ENCODE data around the gene CABYR. TPM values are rescaled to one million over a fixed set of nuclear protein-coding genes. Genes with fewer than 3 reads are reported as not detected.

Gene CABYR
- total and polyA plus RNA-seq, 9 donors, result 1.1 to 8.1 (median 2.0) TPM; not detected in 1

DNA sequence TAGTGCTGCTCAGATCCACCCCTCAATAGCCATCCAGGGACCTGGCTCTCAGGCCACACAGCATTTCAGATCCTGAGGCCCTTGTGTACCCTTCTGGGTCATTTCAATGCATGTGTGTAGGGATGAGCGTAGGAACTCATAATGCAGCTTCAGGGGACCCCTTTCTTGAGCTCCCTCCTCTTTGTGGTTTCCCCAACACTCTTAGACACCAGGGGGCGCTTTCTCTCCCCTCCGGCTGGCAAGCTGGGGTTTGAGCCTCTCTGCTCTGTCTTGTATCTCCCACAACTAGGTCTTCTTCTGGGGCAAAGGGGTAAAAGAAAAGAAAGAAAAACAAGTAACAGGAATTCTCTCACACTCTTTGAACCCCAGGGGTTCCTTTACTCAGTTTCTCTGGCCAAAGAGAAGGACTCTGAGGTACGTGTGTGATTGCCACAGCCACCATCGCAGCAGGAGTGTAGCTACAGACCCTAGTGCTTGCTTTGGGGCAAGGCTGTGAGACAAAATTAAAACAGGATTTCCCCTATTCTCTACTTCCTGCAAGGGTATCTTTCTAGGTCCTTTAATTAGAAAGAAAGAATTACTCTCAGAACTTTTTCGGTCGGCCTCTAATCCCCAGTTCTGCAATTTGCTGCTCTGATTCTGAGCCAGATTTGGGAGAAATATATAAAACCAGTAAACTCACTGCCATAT lies 38.0 kb downstream of the CABYR start:
- Histone ChIP-seq H3K9me3 (no peaks in the 10 kb centered on the region), H3K4me3 (no peak overlapping the region), H3K27me3 (no peaks in the 10 kb centered on the region), H3K36me3 (no peaks in the 10 kb centered on the region), H3K27ac (no peak overlapping the region), H3K4me1 (ENCODE audit: insufficient read depth) (no peaks in the 10 kb centered on the region)
- intact Hi-C loops (cut with DNase I), result no loop called here
- WGBS, 3 donors, result 72 to 81% (median 74%) methylated on average over 7 of the region's 7 CpGs
- peak; percentile 19 to 65 (median 52) for DNase-seq
- TF ChIP-seq, protein P1, sequence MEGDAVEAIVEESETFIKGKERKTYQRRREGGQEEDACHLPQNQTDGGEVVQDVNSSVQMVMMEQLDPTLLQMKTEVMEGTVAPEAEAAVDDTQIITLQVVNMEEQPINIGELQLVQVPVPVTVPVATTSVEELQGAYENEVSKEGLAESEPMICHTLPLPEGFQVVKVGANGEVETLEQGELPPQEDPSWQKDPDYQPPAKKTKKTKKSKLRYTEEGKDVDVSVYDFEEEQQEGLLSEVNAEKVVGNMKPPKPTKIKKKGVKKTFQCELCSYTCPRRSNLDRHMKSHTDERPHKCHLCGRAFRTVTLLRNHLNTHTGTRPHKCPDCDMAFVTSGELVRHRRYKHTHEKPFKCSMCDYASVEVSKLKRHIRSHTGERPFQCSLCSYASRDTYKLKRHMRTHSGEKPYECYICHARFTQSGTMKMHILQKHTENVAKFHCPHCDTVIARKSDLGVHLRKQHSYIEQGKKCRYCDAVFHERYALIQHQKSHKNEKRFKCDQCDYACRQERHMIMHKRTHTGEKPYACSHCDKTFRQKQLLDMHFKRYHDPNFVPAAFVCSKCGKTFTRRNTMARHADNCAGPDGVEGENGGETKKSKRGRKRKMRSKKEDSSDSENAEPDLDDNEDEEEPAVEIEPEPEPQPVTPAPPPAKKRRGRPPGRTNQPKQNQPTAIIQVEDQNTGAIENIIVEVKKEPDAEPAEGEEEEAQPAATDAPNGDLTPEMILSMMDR (IDR thresholded peaks at IDR 0.05), result peak in 2 of 3 donors; percentile 23 to 35
- no peak for TF ChIP-seq EP300 (IDR thresholded peaks at IDR 0.05)

GRCh38 chr18:24177499-24178133 lies 38.8 kb downstream of the CABYR start:
- Histone ChIP-seq H3K27ac (no peak overlapping the region), H3K27me3 (no peaks in the 10 kb centered on the region), H3K4me1 (ENCODE audit: insufficient read depth) (no peaks in the 10 kb centered on the region), H3K4me3 (no peak overlapping the region), H3K36me3 (no peaks in the 10 kb centered on the region), H3K9me3 (no peaks in the 10 kb centered on the region)
- TF ChIP-seq, protein P1 (IDR thresholded peaks at IDR 0.05), result no peak
- TF ChIP-seq EP300 (IDR thresholded peaks at IDR 0.05) (no peak), POLR2A (IDR thresholded peaks at IDR 0.05) (no peak)
- intact Hi-C loops (cut with DNase I), result no loop called here
- DNase-seq, result no peak
- 86 to 88% (median 87%) methylated on average over 5 of the region's 5 CpGs for WGBS, 3 donors

DNA sequence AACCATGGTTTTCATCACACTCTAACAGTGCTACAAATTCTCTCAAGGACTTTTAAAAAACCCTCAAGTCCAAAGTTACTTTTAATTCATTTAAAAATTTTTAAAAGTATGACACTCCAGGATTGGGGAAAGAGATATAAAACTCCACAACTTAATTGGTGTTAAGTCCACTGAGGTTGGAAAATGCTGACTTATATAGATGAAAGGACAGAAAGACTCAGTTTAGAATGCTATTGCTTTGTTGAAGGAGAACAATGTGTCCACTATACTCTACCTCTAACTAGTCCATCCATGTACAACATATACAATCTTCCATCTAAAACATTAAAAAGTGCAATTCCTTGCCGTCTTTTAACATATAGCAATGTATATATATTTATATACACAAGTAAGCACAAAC lies 41.2 kb downstream of the CABYR start:
- Histone ChIP-seq H3K9me3 (no peaks in the 10 kb centered on the region), H3K4me1 (ENCODE audit: insufficient read depth) (no peaks in the 10 kb centered on the region), H3K27ac (no peak overlapping the region), H3K36me3 (no peaks in the 10 kb centered on the region), H3K27me3 (no peaks in the 10 kb centered on the region), H3K4me3 (no peak overlapping the region)
- TF ChIP-seq POLR2A (IDR thresholded peaks at IDR 0.05) (no peak), EP300 (IDR thresholded peaks at IDR 0.05) (no peak)
- TF ChIP-seq, protein P1 (IDR thresholded peaks at IDR 0.05), result no peak
- DNase-seq, result no peak
- intact Hi-C loops (cut with DNase I), result no loop called here
- 86 to 97% (median 96%) methylated on average over 1 of the region's 1 CpG for WGBS, 3 donors

DNA sequence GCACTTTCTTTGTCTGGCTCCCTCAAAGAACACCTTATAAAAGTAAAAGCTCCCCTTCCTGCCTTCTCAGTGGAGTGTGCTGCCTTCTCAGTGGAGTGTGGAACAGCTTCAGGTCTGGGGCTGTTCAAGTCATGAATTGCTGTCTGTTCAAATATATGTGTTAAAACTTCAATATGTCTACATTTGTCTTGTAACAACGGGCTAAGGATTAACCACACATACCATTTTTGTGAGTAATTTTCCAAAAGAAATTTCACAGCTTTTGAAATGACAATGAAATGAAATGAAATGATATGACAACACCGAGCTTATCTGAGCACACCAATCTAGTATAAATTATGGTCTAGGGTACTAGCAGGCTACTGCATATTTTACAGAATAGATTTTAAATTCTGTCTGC lies 42.9 kb downstream of the CABYR start:
- H3K9me3 ChIP-seq, result no peaks in the 10 kb centered on the region
- no peak for TF ChIP-seq POLR2A (IDR thresholded peaks at IDR 0.05)
- TF ChIP-seq EP300 (IDR thresholded peaks at IDR 0.05), result no peak
- TF ChIP-seq, protein P1 (IDR thresholded peaks at IDR 0.05), result no peak
- no peaks in the 10 kb centered on the region for H3K27me3 ChIP-seq
- H3K36me3 ChIP-seq, result no peaks in the 10 kb centered on the region
- intact Hi-C loops (cut with DNase I), result no loop called here
- no peak overlapping the region for H3K4me3 ChIP-seq
- no peak overlapping the region for H3K27ac ChIP-seq
- 71 to 80% (median 74%) methylated on average over 2 of the region's 2 CpGs for WGBS, 3 donors
- H3K4me1 ChIP-seq (ENCODE audit: insufficient read depth), result no peaks in the 10 kb centered on the region
- no peak for DNase-seq
